Keratinocyte (primary cell): ENCODE data around the gene LAMA3. TPM values are rescaled to one million over a fixed set of nuclear protein-coding genes. Genes with fewer than 3 reads are reported as not detected.
"Not testable (repeated sequence)": the region's sequence is repeated elsewhere in the genome, so short reads cannot be mapped to it uniquely, and the experiment has no call there.

ENCODE experiments used
- DNase-seq: peaks from one replicate; pipeline ENCODE4 v3.0.0-alpha.2; 2011; ENCODE audit warnings: low read depth, missing footprints, low spot score
- FAIRE-seq: peaks from 2 replicates; lab custom pipeline; 2011; peaks lifted over from hg19 to GRCh38; lab: Jason Lieb, UNC
- H2AFZ ChIP-seq: 2 replicates; pipeline ENCODE4 v1.6.0; 2012; ENCODE audit warnings: low read length, control low read depth, inconsistent platforms; ENCODE audit not compliant: control insufficient read depth
- H3K27ac ChIP-seq: 2 replicates; pipeline ENCODE4 v1.5.1; 2011; ENCODE audit warnings: low read length; ENCODE audit not compliant: control insufficient read depth, insufficient read depth
- H3K27me3 ChIP-seq: 3 replicates; pipeline ENCODE4 v1.6.0; 2011; ENCODE audit warnings: low read length; ENCODE audit not compliant: control insufficient read depth, insufficient read depth; ENCODE audit errors: extremely low read depth
- H3K36me3 ChIP-seq, 2 experiments: 2 replicates in 1 of 2; 3 replicates in 1 of 2; pipeline ENCODE4 v1.5.1; 2011; ENCODE audit warnings: low read length in 2 of 2, mild to moderate bottlenecking in 1 of 2; ENCODE audit not compliant: control insufficient read depth in 2 of 2, insufficient read depth in 2 of 2; ENCODE audit errors: extremely low read depth in 1 of 2
- H3K4me1 ChIP-seq: 3 replicates; pipeline ENCODE4 v1.5.1; 2011; ENCODE audit warnings: low read length; ENCODE audit not compliant: control insufficient read depth, insufficient read depth; ENCODE audit errors: extremely low read depth
- H3K4me2 ChIP-seq: 3 replicates; pipeline ENCODE4 v1.6.0; 2011; ENCODE audit warnings: low read depth, low read length; ENCODE audit not compliant: control insufficient read depth, insufficient read depth; ENCODE audit errors: extremely low read depth
- H3K4me3 ChIP-seq, 3 experiments: fragments of 200-600 bp in 1 of 3; sonication (generic) in 1 of 3; 2 replicates in 2 of 3; 3 replicates in 1 of 3; pipeline ENCODE4 v1.5.1; 2011 to 2016; ENCODE audit warnings: low read length in 3 of 3, mild to moderate bottlenecking in 3 of 3, control low read depth in 2 of 3, inconsistent platforms in 1 of 3, low read depth in 1 of 3, mixed read lengths in 1 of 3, mixed run types in 1 of 3, moderate library complexity in 1 of 3; ENCODE audit not compliant: control insufficient read depth in 2 of 3, insufficient read depth in 2 of 3; ENCODE audit errors: extremely low read depth in 1 of 3
- H3K79me2 ChIP-seq: 2 replicates; pipeline ENCODE4 v1.6.0; 2012; ENCODE audit warnings: low read length; ENCODE audit not compliant: control insufficient read depth, insufficient read depth
- H3K9ac ChIP-seq: 3 replicates; pipeline ENCODE4 v1.6.0; 2011; ENCODE audit warnings: low read length; ENCODE audit not compliant: control insufficient read depth, insufficient read depth; ENCODE audit errors: extremely low read depth
- H3K9me1 ChIP-seq: 3 replicates; pipeline ENCODE4 v1.6.0; 2011; ENCODE audit warnings: low read length; ENCODE audit not compliant: control insufficient read depth, insufficient read depth; ENCODE audit errors: extremely low read depth
- H3K9me3 ChIP-seq: 2 replicates; pipeline ENCODE4 v1.5.1; 2012; ENCODE audit warnings: low read depth, low read length; ENCODE audit not compliant: control insufficient read depth
- H4K20me1 ChIP-seq: 3 replicates; pipeline ENCODE4 v1.6.0; 2011; ENCODE audit warnings: low read length; ENCODE audit not compliant: control insufficient read depth, insufficient read depth; ENCODE audit errors: extremely low read depth
- EZH2 ChIP-seq: IDR thresholded peaks from one replicate; pipeline ENCODE4 v1.6.1; 2012; ENCODE audit warnings: inconsistent platforms, mild to moderate bottlenecking, low read length, moderate library complexity
- dilution Hi-C: fragments of 300-500 bp; cut with MboI; formaldehyde crosslinking; loops from one replicate; pipeline ENCODE4 v1.7.0; 2020; ENCODE audit warnings: low sequenced_read_pairs; ENCODE audit not compliant: extremely low pct_ligation_motif_present
- polyA plus RNA-seq, 5 experiments: library from polyadenylated mRNA; depleted of rRNA in 3 of 5; stranded (reverse) in 3 of 5; stranded (forward) in 1 of 5; unstranded in 1 of 5; fragments of >200 nt; gene quantifications; 1 replicate in 1 of 5; 2 replicates in 3 of 5; 3 replicates in 1 of 5; pipeline versions ENCODE4 v1.2.1 to v1.2.3, GENCODE V29; 2011 to 2012; ENCODE audit warnings: missing spikeins in 2 of 5, low read depth in 1 of 5, low replicate concordance in 1 of 5
- TF ChIP-seq, protein P1 (sequence below), 3 experiments: IDR thresholded peaks in 1 of 3; conservative IDR thresholded peaks in 1 of 3; optimal IDR thresholded peaks in 1 of 3; 2 replicates in 2 of 3; 3 replicates in 1 of 3; pipeline versions ENCODE3 to v1.5.1; 2011; ENCODE audit warnings: low read length in 3 of 3, mild to moderate bottlenecking in 3 of 3, moderate library complexity in 2 of 3, control low read depth in 1 of 3, inconsistent platforms in 1 of 3; ENCODE audit not compliant: insufficient read depth in 2 of 3; ENCODE audit errors: extremely low read depth in 1 of 3

The LAMA3 gene
- polyA plus RNA-seq, 1 donor (not counting 4 experiments of a cell fraction or from before 2014, with no cell fraction given): 1,944 TPM

DNA sequence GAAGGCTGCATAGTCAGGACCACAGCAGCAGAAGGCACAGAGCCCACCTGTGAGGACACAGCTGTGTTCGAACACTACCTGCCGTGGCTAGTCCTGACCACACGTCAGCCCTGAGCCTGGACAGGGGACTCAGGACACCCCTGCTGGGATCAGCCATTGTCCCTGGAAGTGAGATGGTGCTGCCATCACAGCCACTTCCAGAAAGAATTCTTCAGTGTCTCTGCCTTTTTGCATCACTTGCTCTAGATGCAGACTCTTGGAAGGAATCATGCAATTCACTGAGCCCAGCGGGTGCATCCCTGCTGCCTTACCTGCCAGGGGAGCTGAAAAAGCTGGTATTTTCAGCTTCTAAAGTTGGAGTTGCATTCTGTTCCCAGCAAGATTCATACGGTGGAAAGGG lies 49.3 kb downstream of the LAMA3 start:
- Histone ChIP-seq H3K9me3 (no peaks in the 10 kb centered on the region), H2AFZ (no peak overlapping the region), H3K4me1 (no peaks in the 10 kb centered on the region), H3K27ac (no peak overlapping the region), H3K4me2 (no peak overlapping the region), H3K4me3 (no peak overlapping the region), H3K9me1 (no peaks in the 10 kb centered on the region), H4K20me1 (no peaks in the 10 kb centered on the region), H3K27me3 (no peaks in the 10 kb centered on the region), H3K36me3 (no peaks in the 10 kb centered on the region), H3K79me2 (no peaks in the 10 kb centered on the region), H3K9ac (no peak overlapping the region)
- FAIRE-seq (no peak), DNase-seq (no peak)
- TF ChIP-seq, protein P1, sequence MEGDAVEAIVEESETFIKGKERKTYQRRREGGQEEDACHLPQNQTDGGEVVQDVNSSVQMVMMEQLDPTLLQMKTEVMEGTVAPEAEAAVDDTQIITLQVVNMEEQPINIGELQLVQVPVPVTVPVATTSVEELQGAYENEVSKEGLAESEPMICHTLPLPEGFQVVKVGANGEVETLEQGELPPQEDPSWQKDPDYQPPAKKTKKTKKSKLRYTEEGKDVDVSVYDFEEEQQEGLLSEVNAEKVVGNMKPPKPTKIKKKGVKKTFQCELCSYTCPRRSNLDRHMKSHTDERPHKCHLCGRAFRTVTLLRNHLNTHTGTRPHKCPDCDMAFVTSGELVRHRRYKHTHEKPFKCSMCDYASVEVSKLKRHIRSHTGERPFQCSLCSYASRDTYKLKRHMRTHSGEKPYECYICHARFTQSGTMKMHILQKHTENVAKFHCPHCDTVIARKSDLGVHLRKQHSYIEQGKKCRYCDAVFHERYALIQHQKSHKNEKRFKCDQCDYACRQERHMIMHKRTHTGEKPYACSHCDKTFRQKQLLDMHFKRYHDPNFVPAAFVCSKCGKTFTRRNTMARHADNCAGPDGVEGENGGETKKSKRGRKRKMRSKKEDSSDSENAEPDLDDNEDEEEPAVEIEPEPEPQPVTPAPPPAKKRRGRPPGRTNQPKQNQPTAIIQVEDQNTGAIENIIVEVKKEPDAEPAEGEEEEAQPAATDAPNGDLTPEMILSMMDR (optimal IDR thresholded peaks at IDR 0.05 in 1 of 3, IDR thresholded peaks at IDR 0.05 in 1 of 3, conservative IDR thresholded peaks at IDR 0.05 in 1 of 3; ENCODE audit: extremely low read depth in 1 of 3, insufficient read depth in 2 of 3, low read length in 3 of 3): no peak
- no peak for TF ChIP-seq EZH2
- dilution Hi-C loops: no loop called here

DNA sequence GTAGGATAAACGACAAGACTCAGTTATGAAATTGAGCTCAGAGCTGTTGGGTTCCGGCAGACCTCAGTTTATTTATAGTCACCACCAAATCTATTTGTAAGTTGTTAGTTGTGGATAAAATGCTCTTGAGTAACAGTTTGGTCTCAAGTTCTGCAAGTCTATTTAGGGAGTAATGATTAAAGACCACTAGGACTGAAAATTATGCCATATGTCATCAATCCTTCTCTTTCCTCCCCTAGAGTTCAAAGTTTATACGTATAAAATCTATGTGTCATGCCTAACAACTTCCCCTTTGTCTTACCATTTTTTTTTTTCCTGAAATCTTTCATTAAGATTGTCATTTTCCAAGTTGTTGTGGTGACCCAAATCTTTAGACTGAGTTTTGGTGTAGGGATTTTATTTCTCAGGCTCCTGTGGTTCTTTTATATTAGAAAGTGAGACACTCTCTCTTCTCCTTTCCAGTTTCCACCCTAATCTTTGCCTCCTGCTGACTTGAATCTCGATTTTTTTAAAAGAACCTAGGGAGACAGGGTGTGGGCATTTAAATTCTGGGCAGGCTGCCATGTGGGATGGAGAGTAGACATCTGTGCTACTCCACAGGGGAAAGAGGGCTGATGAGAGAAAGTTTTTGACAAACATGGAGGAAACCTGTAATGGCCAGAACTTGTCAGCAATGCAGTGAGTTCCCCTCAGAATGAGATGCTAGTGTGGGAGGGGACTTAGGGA lies 51.0 kb downstream of the LAMA3 start:
- Histone ChIP-seq H3K9me3 (no peaks in the 10 kb centered on the region), H3K4me1 (no peaks in the 10 kb centered on the region), H3K79me2 (no peaks in the 10 kb centered on the region), H3K9ac (no peak overlapping the region), H3K27me3 (no peaks in the 10 kb centered on the region), H3K9me1 (no peaks in the 10 kb centered on the region), H3K4me3 (no peak overlapping the region), H3K4me2 (no peak overlapping the region), H3K36me3 (no peaks in the 10 kb centered on the region), H2AFZ (no peak overlapping the region), H3K27ac (no peak overlapping the region), H4K20me1 (no peaks in the 10 kb centered on the region)
- DNase-seq (no peak), FAIRE-seq (no peak)
- dilution Hi-C loops: no loop called here
- TF ChIP-seq, protein P1 (optimal IDR thresholded peaks at IDR 0.05 in 1 of 3, IDR thresholded peaks at IDR 0.05 in 1 of 3, conservative IDR thresholded peaks at IDR 0.05 in 1 of 3; ENCODE audit: extremely low read depth in 1 of 3, insufficient read depth in 2 of 3, low read length in 3 of 3): no peak
- no peak for TF ChIP-seq EZH2

DNA sequence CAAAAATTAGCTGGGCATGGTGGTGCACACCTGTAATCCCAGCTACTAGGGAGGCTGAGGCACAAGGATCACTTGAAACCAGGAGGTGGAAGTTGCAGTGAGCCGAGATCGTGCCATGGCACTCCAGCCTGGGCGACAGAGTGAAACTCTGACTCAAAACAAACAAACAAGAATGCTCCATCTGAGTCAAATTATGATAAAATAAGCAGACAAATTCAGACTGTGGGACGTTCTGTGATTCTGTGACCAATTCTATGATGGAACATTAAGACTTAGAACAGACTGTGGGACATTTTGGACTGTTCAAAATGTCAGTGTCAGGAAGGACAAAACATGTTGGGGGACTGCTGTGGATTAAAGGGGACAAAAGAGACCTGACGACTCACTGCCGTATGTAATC lies 52.7 kb downstream of the LAMA3 start:
- H3K27me3 ChIP-seq, H3K9ac ChIP-seq, dilution Hi-C loops, H3K4me3 ChIP-seq, H3K79me2 ChIP-seq, H3K4me2 ChIP-seq, H4K20me1 ChIP-seq, H2AFZ ChIP-seq, H3K27ac ChIP-seq, DNase-seq, H3K36me3 ChIP-seq, H3K9me1 ChIP-seq, FAIRE-seq, H3K9me3 ChIP-seq, H3K4me1 ChIP-seq: not testable (repeated sequence)
